Measurements from ENCODE around the gene PREB.

Gene PREB

GRCh38 chr2:27115519-27115918 is 18.9 kb downstream of the PREB start:
- TF ChIP-seq TAF1 (IDR thresholded peaks at IDR 0.05; ENCODE audit: borderline replicate concordance, insufficient read depth, low read length), result no peak
- TF ChIP-seq POLR2AphosphoS5 (IDR thresholded peaks at IDR 0.05; ENCODE audit: low read depth, low read length), result no peak
- TF ChIP-seq SIN3A (IDR thresholded peaks at IDR 0.05; ENCODE audit: borderline replicate concordance, insufficient read depth, low read length), result no peak
- no peak for TF ChIP-seq REST (IDR thresholded peaks at IDR 0.05; ENCODE audit: insufficient read depth in 1 of 2, low read depth in 2 of 2, low read length in 2 of 2)
- TF ChIP-seq FOXP2 (optimal IDR thresholded peaks at IDR 0.05; ENCODE audit: borderline replicate concordance, extremely low read depth, extremely low read length, insufficient read depth), result no peak

GRCh38 chr2:27109083-27109482 is 25.4 kb downstream of the PREB start:
- TF ChIP-seq SIN3A (IDR thresholded peaks at IDR 0.05; ENCODE audit: borderline replicate concordance, insufficient read depth, low read length) (no peak), TAF1 (IDR thresholded peaks at IDR 0.05; ENCODE audit: borderline replicate concordance, insufficient read depth, low read length) (no peak), POLR2AphosphoS5 (IDR thresholded peaks at IDR 0.05; ENCODE audit: low read depth, low read length) (no peak), REST (IDR thresholded peaks at IDR 0.05; ENCODE audit: insufficient read depth in 1 of 2, low read depth in 2 of 2, low read length in 2 of 2) (no peak), FOXP2 (optimal IDR thresholded peaks at IDR 0.05; ENCODE audit: borderline replicate concordance, extremely low read depth, extremely low read length, insufficient read depth) (no peak)

- no peak for TF ChIP-seq POLR2AphosphoS5 (IDR thresholded peaks at IDR 0.05; ENCODE audit: low read depth, low read length)
- TF ChIP-seq TAF1 (IDR thresholded peaks at IDR 0.05; ENCODE audit: borderline replicate concordance, insufficient read depth, low read length), result no peak
- no peak for TF ChIP-seq SIN3A (IDR thresholded peaks at IDR 0.05; ENCODE audit: borderline replicate concordance, insufficient read depth, low read length)
- TF ChIP-seq REST (IDR thresholded peaks at IDR 0.05; ENCODE audit: insufficient read depth in 1 of 2, low read depth in 2 of 2, low read length in 2 of 2), result no peak
- no peak for TF ChIP-seq FOXP2 (optimal IDR thresholded peaks at IDR 0.05; ENCODE audit: borderline replicate concordance, extremely low read depth, extremely low read length, insufficient read depth)
These were observed 26.2 kb downstream of the PREB start for GRCh38 chr2:27108221-27108620.

GRCh38 chr2:27105981-27106380 is 28.5 kb downstream of the PREB start:
- TF ChIP-seq FOXP2 (optimal IDR thresholded peaks at IDR 0.05; ENCODE audit: borderline replicate concordance, extremely low read depth, extremely low read length, insufficient read depth) (no peak), POLR2AphosphoS5 (IDR thresholded peaks at IDR 0.05; ENCODE audit: low read depth, low read length) (no peak), REST (IDR thresholded peaks at IDR 0.05; ENCODE audit: insufficient read depth in 1 of 2, low read depth in 2 of 2, low read length in 2 of 2) (no peak)

- TF ChIP-seq TAF1 (IDR thresholded peaks at IDR 0.05; ENCODE audit: borderline replicate concordance, insufficient read depth, low read length) (no peak), POLR2AphosphoS5 (IDR thresholded peaks at IDR 0.05; ENCODE audit: low read depth, low read length) (no peak), FOXP2 (optimal IDR thresholded peaks at IDR 0.05; ENCODE audit: borderline replicate concordance, extremely low read depth, extremely low read length, insufficient read depth) (no peak), REST (IDR thresholded peaks at IDR 0.05; ENCODE audit: insufficient read depth in 1 of 2, low read depth in 2 of 2, low read length in 2 of 2) (no peak)
These were observed 32.1 kb downstream of the PREB start for GRCh38 chr2:27102329-27102728.

All from PFSK-1 (cell line).